CD4-positive, alpha-beta T cell treated with Interleukin-17A for 4 hours (primary cell): ENCODE results near the gene C2orf92.
A peak's percentile ranks its signal among the peaks of the same experiment; 100 is the strongest.

Source experiments
- DNase-seq: peaks from one replicate; pipeline ENCODE4 v3.0.0-alpha.2; 2020; ENCODE audit warnings: mixed read lengths

The C2orf92 gene

DNA sequence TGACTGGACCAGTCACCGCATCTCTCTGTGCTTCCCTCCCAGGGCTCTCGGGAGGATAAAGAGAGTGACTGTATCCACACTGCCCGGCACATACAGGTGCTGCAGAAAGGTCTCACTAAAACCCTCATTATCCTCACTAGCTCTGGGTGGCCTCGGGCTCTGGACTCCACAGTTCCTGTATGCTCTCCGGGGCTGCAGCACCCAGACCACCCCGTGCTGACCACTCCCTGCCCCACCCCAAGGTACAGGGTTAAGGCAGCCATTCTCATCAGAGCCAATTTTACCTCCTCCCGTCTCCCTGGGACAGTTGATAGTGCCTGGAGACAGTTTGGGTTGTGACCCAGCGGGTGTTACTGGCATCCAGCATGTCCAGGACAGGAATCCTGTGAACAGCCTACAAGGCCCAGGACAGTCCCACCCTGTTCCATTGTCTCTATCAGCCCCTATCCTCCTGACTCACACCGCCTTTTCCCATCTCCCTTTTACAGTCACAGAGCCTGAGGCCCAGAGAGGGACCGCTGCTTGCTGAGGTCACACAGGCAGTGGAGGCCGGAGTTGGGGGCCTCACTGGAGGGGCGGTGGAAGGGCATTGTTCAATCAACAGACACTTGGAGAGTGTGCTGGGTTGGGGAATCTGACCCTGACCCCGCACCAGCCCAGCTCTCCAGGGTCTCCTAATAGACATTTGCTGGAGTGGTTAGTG lies 45.6 kb downstream of the C2orf92 start:
- no peak for DNase-seq

DNA sequence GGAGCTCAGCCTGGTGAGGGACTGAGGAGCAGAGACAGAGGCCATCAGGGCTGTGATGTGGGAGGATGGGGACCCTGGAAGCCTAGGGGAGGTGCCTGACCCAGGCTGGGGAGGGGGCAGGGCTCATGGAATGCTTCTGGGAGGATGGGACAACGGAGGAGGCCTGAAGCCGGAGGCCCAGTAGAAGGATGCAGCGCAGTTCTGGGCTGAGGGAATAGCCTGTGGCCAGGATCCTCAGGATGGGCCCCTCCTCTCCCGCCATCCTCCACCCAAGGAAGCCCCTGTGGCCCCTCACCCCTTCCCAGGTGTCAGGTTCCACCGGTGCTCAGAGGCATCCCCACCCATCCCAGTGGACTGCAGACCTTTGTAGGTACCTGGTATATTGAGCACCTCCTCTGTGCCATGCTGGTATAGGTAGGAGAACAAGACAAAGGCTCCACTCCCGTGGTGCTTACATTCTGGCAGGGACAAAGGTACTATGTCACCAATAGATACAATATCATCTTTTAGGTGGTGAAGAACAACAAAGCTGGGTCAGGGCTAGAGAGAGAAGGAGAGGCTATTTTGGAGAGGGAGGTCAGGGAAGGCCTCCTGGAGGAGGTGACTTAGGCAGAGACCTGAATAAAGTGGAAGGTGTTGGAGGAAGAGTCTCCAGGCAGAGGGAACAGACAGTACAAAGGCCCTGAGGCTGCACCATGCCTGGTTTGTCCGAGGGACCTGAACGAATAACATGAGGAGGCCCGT lies 46.6 kb downstream of the C2orf92 start:
- no peak for DNase-seq

DNA sequence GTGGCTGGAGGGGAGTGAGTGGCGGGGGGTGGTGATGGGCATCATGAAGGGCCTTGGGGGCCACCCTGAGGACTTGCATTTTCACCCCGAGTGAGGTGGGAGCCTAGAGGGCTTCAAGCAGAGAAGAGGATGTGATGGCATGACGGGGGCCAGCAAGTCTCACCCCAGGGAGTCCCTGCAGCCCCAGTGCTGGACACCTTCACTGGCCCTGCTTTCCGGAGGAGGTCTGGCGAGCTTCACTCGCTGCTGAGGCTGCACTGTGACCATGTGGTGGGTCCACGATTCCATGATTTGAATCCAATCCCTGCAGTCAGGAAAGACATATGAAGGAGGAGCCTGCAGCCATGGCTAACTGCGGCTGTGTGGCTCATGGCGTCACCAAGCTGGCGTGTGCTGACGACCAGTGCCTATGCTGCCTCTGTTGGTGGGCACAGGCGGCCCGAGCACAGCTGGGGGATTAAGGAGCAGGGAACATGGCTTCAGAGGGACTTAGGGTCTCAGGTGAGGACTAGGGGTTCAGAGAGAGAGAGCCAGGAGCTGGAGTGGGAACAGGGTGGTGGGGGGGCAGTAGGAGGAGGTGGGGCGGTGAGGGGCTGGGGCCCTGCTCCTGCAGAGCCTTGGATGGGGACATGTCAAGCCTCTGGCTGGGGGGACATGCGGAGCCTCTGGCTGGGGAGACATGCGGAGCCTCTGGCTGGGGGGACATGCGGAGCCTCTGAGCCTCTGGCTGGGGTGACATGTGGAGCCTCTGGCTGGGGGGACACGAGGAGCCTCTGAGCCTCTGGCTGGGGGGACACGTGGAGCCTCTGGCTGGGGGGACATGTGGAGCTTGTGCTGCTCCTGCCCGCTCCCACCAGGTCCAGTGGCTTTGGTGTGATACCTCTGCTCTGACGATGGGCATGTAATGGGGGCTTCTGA lies 47.4 kb downstream of the C2orf92 start:
- no peak for DNase-seq

DNA sequence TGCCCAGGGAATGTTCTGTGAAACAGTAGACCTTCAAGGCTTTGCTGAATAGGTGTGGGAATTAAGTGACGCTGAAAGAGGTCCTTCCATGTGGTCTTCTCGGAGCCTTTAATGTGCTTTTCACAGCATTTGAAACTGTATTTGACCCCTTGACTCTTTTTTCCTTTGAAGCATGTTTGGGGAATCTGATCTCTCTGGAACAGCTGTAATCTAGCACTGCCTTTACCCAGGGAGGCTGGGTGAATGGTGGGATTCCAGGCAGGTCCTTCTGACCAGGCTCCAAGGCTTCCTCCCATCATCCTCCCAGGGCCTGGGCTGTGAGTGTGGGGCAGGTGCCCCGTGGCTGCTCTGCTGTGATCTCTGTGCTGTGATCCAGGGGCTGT lies 48.1 kb downstream of the C2orf92 start:
- no peak for DNase-seq

DNA sequence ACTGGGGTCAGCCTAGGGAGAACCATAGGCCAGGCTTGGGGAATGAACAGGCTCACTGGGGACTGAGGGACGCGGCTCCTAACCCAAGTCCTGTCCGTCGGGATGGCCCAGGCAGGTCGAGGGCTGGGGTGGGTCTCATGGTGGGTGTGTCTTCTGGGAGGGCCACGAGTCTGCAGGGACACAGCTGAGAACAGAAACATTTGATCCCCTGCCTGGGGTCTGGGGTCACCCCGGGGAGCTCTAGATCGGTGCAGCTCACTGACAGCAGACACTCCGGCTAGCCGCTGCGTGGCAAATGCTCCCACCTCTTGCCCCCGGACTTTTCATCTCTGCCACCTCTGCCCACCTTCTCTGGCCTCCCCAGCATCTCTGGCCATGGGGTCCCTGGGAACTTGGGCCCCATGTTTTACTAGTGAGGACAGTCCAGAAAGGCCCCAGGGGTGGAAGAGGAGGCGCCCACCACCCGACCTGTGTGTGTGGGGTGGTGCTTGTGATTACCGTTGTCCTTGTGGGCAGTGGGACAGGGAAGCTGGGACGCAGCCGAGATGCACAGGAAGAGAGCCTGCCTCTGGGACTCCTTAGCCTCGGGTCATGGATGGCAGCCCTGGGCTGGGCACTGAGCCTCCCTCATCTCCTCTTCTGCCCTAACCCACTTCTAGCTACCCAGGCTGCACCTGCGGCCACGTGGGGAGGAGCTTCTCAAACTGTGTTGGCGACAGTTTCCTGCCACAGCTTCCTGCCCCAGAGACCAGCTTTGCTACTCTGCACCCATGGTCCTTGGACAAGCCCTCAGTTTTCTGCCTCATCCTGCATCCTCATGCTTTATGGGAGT lies 48.8 kb downstream of the C2orf92 start:
- DNase-seq, result peak; percentile 83

DNA sequence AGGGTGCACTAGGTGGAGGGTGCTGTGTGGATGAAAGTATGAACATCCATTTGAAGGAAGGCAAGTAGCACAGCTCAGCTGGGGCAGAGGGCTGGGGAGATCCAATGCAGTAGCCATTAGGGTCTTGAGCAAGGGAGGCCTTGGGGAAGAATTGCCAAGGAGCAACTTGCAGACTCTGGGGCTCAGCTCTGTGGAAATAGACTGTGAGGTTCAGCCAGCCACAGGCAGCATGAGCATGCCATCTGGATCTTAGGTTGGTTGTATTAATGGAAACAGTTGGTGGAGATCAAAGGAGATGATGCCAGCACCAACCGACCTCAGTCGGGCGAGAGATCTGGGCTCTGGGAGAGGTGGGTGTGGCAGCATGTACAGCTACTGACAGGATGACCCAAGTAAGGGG lies 49.4 kb downstream of the C2orf92 start:
- DNase-seq, result peak; percentile 12

DNA sequence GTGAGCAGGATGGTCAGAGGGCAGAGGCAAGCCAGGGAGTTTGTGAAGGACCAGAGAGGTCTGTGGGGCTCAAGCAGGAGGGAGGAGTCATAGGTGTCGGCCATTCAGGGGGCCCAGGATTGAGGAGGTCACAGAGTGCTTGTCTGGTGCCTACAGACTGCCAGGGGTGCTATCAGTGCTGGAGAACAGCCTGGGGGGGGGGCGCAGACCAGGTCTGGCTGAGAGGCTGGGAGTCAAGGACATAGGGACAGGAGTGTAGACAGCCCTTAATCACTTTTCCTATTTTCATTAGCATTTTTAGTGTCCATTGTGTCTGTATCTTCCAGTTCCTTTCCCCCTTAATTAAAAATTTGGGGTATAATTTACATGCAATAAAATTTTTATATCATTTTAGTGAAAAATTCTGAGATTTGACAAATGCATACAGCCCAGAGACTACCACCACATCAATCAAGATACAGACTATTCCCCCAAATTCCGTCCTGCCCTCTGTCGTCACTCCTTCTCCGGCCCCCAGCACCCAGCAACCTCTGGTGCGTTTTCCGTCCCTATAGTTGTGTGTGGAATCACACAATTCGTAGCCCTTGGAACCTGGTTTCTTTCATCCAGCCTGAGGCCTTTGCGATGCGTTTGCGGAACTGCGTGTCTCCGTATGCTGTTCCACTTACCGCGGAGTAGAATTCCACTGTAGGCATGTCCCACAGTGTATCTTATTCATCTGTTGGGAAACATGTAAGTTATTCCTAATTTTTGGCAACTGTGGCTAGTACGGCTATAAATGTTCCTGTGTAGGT lies 50.0 kb downstream of the C2orf92 start:
- no peak for DNase-seq

DNA sequence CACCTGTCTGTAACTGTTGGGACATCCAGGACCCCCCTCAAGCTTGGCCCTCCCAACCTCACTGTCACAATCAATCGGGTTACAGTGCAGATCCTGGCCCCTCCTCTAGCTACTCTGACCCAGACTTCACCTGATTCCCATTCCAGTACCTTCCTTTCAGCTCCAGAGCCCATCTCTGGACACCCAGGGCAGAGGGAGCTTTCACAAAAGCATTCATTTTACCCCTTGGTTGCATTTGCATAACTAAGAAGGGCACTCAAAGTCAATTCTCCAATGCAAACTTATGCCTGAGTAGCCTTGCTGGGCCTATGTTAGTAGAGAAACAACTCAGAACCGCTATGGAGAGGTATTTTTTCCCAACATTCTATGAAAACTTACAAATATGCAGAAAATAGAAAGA lies 51.2 kb downstream of the C2orf92 start:
- DNase-seq, result no peak

DNA sequence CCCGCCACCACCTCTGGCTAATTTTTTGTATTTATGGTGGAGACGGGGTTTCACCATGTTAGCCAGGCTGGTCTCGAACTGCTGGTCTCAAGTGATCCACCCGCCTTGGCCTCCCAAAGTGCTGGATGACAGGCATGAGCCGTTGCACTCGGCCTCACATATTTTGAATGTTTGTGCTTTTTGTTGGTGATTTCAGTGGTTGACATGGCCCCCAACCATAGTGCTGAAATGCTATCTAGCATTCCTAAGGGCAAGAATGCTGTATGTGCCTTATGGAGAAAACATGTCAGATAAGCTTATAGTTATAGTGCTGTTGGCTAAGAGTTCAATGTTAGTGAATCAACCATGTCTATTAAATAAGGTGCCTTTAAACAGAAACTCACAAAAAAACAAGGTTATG lies 52.7 kb downstream of the C2orf92 start:
- DNase-seq, result no peak

DNA sequence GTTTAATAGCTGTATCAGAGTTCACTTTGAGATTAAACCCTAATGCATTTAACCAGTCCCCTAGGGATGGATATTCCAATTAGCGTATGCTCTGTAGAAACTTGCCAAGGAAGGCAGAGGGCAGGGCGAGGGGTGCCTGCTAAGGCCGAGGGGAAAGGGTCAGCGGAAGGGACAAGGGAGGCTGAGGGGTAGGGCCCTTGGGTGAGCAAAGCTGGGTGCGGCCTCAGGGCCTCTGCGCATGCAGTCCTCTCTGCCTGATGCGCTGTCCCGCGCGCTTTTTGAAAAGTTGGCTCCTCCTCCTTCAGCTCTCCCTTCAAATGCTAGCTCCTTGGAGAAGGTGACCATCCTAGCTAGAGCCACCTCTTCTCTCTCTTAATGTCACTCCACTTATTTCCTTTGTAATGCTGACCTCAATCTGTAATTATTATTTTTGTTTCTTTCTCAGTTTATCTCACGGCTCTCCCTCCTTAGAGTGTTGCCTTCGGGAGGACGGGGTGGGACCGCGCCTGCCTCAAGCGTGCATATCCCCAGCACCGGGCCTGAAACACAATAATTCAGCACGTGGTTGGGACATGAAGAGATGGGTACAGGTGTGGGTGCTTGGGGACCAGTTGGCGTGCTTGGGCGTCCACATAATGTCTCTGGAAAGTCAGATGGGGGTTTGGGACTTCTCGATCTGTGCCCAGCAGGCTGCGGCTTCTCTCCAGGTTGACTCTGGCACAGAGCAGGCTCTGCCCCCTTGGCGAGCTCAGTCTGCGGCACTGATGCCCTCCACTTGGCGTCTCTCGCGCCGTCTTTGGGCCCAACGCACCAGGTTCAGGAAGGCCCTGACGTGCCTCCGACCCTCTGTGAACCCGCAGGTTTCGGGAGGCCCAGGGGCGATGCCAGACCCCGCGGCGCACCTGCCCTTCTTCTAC lies 53.9 kb downstream of the C2orf92 start:
- DNase-seq, result no peak

DNA sequence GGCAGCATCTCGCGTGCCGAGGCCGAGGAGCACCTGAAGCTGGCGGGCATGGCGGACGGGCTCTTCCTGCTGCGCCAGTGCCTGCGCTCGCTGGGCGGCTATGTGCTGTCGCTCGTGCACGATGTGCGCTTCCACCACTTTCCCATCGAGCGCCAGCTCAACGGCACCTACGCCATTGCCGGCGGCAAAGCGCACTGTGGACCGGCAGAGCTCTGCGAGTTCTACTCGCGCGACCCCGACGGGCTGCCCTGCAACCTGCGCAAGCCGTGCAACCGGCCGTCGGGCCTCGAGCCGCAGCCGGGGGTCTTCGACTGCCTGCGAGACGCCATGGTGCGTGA lies 54.5 kb downstream of the C2orf92 start:
- DNase-seq, result no peak

DNA sequence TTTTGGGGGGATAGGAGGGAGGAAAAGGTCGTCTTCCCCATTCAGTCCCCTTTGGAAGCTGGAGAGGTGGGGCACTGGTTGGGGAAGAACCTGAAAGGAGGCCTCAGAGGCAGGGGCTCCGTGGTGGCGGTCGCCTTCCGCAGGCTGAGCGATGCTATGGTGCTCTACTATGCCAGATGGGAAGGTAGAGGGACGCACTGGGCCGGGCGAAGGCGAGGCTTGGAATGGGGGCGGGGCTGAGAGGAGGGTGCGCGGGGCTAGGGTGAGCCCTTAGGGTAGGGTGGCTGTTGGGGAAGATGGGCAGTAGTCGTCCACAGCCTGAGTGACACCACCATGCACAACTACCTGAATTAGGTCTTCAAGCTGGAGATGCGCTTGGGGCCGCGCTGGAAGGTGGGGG lies 55.0 kb downstream of the C2orf92 start:
- DNase-seq, result no peak

DNA sequence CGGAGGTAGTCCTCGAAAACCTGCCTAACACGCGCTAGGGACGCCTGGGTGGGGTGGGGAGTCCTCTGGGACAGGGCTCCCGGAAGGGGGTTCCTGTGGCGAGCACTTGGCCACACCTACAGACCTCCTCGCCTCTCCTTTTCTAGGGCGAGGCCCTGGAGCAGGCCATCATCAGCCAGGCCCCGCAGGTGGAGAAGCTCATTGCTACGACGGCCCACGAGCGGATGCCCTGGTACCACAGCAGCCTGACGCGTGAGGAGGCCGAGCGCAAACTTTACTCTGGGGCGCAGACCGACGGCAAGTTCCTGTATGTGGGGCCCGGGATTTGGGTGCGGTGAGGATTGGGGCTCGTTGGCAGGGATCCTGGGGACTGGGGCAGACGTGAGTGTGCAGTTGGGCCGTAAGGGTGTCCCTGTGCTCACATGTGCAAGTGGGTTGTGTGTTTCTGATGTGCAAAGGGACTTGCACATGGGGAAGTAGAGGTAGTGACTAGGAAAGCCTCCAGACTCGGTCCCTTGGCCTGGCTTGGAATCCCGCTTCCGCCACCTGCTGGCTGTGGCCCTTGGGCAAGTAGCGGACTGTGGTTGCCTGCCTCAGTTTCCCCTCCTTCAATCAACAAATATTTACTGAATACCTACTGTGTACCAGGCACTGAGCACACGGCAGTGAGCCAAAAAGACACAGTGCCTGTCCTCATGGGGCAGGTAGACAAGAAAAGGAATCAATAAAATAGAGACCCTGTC lies 55.6 kb downstream of the C2orf92 start:
- DNase-seq, result no peak

DNA sequence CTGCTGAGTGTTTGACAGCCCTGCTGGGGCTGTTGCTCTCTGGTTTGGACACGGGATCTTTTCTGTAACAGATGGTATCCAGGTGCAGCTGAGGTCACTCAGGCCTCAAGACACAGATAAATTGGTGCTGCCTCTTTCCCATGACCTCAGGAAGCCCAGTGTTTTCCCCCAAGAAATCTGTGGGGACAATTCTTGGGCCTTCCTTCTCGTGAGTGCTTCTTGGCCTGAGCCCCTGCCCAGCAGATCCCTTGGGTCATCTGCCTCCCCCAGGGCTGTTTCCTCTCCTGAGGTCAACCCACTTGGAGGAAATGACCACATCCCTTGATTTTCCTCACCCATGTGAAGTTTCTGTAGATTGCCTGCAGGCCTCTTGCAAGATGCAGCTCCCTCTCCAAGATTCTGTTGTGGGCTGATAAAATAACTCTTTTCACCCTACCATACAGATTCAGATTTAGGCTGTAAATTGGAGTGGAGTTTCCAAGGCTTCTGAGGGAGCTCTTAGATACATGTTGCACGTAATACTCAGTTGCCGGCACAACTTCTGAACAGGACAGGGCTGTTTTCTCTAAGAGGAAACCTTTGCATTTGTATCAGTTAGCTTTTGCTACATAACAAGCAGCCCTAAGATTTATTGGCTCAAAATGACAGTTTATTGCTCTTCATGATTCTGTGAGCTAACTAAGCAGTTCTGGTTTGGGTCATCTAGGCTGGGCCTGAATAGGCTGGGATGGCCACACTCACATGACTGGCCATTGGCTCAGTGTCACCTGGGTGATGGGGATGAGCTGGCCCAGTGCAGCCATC lies 57.0 kb downstream of the C2orf92 start:
- DNase-seq, result no peak

DNA sequence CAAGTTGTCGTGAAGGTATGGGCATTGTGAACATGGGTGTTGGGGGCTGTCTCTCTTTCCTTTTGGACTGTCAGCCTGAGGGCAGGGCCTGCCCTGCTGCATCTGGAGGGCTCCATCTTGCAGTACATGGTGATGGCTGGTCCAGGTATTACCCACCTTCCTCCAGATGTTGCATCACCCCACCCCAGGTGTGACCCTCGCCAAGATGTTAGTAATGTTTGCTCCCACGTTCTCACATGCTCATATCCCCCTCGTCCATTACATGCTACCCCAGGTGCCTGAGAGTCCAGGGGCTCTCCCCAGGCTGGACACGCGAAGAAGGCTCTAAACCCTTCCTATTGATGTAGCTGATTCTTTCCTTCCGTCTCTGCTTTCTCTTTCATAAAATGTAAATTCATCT lies 57.8 kb downstream of the C2orf92 start:
- no peak for DNase-seq

DNA sequence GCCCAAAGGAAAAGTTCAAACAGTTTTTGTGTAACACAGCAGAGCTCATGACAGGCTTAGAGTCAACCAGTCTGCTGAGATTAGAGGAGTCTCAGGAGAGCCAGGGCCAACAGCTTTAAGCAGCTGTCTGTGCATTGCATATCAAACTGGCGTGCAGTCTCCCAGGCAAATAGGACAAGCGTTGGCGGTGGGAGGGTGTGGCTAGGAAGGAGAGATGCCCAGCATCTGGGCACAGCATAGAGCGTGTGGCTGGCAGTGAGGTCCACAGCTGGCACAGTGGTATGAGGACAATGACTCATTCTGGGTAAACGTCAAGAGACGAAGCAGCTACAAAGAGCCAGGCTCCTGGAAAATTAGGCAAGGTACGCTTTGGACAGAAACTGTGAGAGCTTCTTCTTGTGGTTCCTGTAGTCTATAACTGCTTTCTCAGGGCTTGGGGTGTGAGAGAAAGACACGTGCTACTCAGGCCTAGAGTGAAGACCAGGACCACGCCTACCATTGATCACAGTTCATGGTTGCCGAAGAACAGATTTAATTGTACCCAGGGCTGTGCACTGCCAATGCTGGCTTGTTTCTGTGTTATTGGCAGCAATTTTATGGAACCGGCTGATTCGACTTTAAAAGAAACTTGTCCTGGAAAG lies 58.7 kb downstream of the C2orf92 start:
- peak; percentile 35 for DNase-seq

DNA sequence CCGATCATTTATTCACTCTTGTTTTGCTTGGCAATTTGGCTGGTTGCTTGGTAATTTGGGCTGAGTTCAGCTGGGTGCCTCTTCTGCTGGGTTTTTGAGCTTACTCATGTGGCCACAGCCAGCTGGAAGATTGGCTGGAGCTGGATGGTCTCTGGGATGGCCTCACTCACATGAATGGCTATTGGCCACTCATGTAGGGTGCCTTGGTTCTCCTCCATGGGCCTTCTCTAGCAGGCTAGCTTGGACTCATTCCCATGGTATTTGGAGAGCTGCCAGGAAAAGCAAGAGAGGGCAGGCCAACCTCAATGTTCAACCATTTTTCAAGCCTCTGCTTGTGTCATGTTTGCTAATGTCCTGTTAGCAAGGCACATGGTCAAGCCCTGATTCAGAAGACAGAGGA lies 60.7 kb downstream of the C2orf92 start:
- no peak for DNase-seq

DNA sequence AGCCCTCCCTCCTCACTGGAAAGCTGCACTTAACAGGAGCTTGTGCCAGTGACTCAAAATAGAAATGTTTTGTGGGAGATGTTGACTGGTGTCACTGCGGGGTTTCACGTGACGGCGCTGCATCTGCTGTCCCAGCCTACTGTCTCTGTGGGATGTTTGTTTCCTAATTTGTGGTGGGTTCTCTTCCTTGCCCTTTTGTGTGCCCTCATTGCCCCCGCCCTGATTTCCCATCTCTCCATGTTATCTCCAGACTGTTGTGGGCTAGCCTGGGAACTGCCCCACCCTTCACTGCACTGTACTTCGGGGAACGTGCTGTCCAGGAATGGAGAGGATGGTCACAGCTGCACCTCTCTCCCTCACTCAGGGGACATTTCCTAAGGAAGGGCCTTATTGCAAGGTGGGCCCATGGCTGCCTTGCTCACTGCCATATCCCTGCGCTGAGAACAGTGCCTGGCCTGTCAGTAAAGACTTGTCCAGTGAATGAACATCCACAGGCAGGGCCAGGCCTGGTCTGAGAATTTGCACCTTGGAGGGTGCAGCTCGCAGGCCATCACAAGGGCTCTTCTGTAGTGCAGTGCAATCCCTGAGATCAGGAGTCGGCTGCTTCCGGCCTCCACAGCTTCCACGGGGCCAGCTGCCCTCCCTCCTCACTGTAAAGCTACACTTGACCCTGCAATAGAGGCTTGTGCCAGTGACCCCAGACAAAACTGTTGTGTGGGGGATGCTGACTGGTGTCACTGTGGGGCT lies 61.9 kb downstream of the C2orf92 start:
- no peak for DNase-seq
